Measurements from ENCODE around the gene SUPT3H.

Gene SUPT3H

GRCh38 chr6:44858998-44859397 is 518.7 kb downstream of the SUPT3H start:
- no peak for DNase-seq

GRCh38 chr6:44856479-44856878 is 521.3 kb downstream of the SUPT3H start:
- DNase-seq, result no peak

GRCh38 chr6:44855562-44856411 is 521.9 kb downstream of the SUPT3H start:
- DNase-seq, result no peak

- DNase-seq, result no peak
Measured at GRCh38 chr6:44854712-44855443, 522.9 kb downstream of the SUPT3H start.

GRCh38 chr6:44851176-44851575 is 526.6 kb downstream of the SUPT3H start:
- no peak for DNase-seq

- no peak for DNase-seq
Measured at GRCh38 chr6:44850312-44850711, 527.4 kb downstream of the SUPT3H start.

- DNase-seq, result no peak
Measured at GRCh38 chr6:44849806-44850205, 527.9 kb downstream of the SUPT3H start.

- DNase-seq, result no peak
Measured at GRCh38 chr6:44843734-44844133, 534.0 kb downstream of the SUPT3H start.

- DNase-seq, result no peak
Measured at GRCh38 chr6:44842616-44843015, 535.1 kb downstream of the SUPT3H start.

- no peak for DNase-seq
Measured at GRCh38 chr6:44841829-44842228, 535.9 kb downstream of the SUPT3H start.

- no peak for DNase-seq
Measured at GRCh38 chr6:44837741-44838140, 540.0 kb downstream of the SUPT3H start.

GRCh38 chr6:44837255-44837654 is 540.5 kb downstream of the SUPT3H start:
- DNase-seq, result no peak

GRCh38 chr6:44833248-44833647 is 544.5 kb downstream of the SUPT3H start:
- DNase-seq, result no peak

GRCh38 chr6:44831002-44831610 is 546.6 kb downstream of the SUPT3H start:
- no peak for DNase-seq

GRCh38 chr6:44829836-44830235 is 547.9 kb downstream of the SUPT3H start:
- no peak for DNase-seq

- DNase-seq, result no peak
Measured at GRCh38 chr6:44828780-44829179, 549.0 kb downstream of the SUPT3H start.

- no peak for DNase-seq
Measured at GRCh38 chr6:44826025-44826676, 551.6 kb downstream of the SUPT3H start.

GRCh38 chr6:44825273-44825672 is 552.5 kb downstream of the SUPT3H start:
- DNase-seq, result no peak

- no peak for DNase-seq
Measured at GRCh38 chr6:44824567-44824966, 553.2 kb downstream of the SUPT3H start.

GRCh38 chr6:44820759-44821158 is 557.0 kb downstream of the SUPT3H start:
- no peak for DNase-seq

GRCh38 chr6:44820321-44820720 is 557.4 kb downstream of the SUPT3H start:
- DNase-seq, result no peak

GRCh38 chr6:44811456-44811855 is 566.3 kb downstream of the SUPT3H start:
- no peak for DNase-seq

GRCh38 chr6:44809258-44809657 is 568.5 kb downstream of the SUPT3H start:
- no peak for DNase-seq
